ENCODE measurements around the gene SIX1. TPM values are rescaled to one million over a fixed set of nuclear protein-coding genes. Genes with fewer than 3 reads are reported as not detected.

SIX1 gene
- total RNA-seq, 1 donor, result under 0.01 TPM

GRCh38 chr14:60647081-60647836, 2.0 kb downstream of the SIX1 start:
- H3K4me3 ChIP-seq (ENCODE audit: low read depth, low read length), result peak overlapping the region; percentile 55
- no peak for TF ChIP-seq CTCF (IDR thresholded peaks at IDR 0.05; ENCODE audit: insufficient read depth, low read depth, low read length)
- DNase-seq (ENCODE audit: low read depth), result no peak

GRCh38 chr14:60646226-60646818, 3.0 kb downstream of the SIX1 start:
- H3K4me3 ChIP-seq (ENCODE audit: low read depth, low read length), result no peak overlapping the region

GRCh38 chr14:60645126-60645741, 4.0 kb downstream of the SIX1 start:
- DNase-seq (ENCODE audit: low read depth), result no peak
- H3K4me3 ChIP-seq (ENCODE audit: low read depth, low read length), result no peak overlapping the region
- TF ChIP-seq CTCF (IDR thresholded peaks at IDR 0.05; ENCODE audit: insufficient read depth, low read depth, low read length), result no peak

More at GRCh38 chr14:60646226-60646818, 3.0 kb downstream of the SIX1 start:
- no peak for TF ChIP-seq CTCF (IDR thresholded peaks at IDR 0.05; ENCODE audit: insufficient read depth, low read depth, low read length)
- no peak for DNase-seq (ENCODE audit: low read depth)

- no peak for TF ChIP-seq CTCF (IDR thresholded peaks at IDR 0.05; ENCODE audit: insufficient read depth, low read depth, low read length)
- no peak for DNase-seq (ENCODE audit: low read depth)
- no peak overlapping the region for H3K4me3 ChIP-seq (ENCODE audit: low read depth, low read length)
Observed at GRCh38 chr14:60644666-60645065, 4.6 kb downstream of the SIX1 start.

- DNase-seq (ENCODE audit: low read depth), result no peak
- no peak overlapping the region for H3K4me3 ChIP-seq (ENCODE audit: low read depth, low read length)
- TF ChIP-seq CTCF (IDR thresholded peaks at IDR 0.05; ENCODE audit: insufficient read depth, low read depth, low read length), result no peak
Observed at GRCh38 chr14:60643463-60644314, 5.6 kb downstream of the SIX1 start.

- no peak for TF ChIP-seq CTCF (IDR thresholded peaks at IDR 0.05; ENCODE audit: insufficient read depth, low read depth, low read length)
- no peak for DNase-seq (ENCODE audit: low read depth)
- no peak overlapping the region for H3K4me3 ChIP-seq (ENCODE audit: low read depth, low read length)
Observed at GRCh38 chr14:60643141-60643462, 6.2 kb downstream of the SIX1 start.

Data from fibroblast of villous mesenchyme (primary cell).